Astrocyte (in vitro differentiated cells and primary cell): ENCODE results near the gene TRAPPC10.
"Not testable (repeated sequence)": the region's sequence is repeated elsewhere in the genome, so short reads cannot be mapped to it uniquely, and the experiment has no call there.

Experiments
- CTCF ChIP-seq: IDR thresholded peaks from 2 replicates; pipeline ENCODE4 v1.5.1; 2011; ENCODE audit warnings: low read depth, mild to moderate bottlenecking, inconsistent platforms, low read length, moderate library complexity; ENCODE audit not compliant: insufficient read depth
- EZH2 ChIP-seq: IDR thresholded peaks from 2 replicates; pipeline ENCODE4 v1.6.1; 2012; ENCODE audit warnings: mild to moderate bottlenecking, low read length, inconsistent platforms; ENCODE audit not compliant: insufficient read depth

- not testable (repeated sequence) for TF ChIP-seq CTCF, EZH2
Measured at GRCh38 chr21:44107026-44107501, 95.0 kb downstream of the TRAPPC10 start, which contains the start of gene PWP2.
